HK-2 (cell line): ENCODE results near the gene BCO2.
"Not testable (repeated sequence)": the region's sequence is repeated elsewhere in the genome, so short reads cannot be mapped to it uniquely, and the experiment has no call there.

ENCODE experiments used
- DNase-seq: peaks from one replicate; pipeline ENCODE4 v3.0.0-alpha.2; 2018; ENCODE audit not compliant: unreplicated experiment

Gene BCO2

DNA sequence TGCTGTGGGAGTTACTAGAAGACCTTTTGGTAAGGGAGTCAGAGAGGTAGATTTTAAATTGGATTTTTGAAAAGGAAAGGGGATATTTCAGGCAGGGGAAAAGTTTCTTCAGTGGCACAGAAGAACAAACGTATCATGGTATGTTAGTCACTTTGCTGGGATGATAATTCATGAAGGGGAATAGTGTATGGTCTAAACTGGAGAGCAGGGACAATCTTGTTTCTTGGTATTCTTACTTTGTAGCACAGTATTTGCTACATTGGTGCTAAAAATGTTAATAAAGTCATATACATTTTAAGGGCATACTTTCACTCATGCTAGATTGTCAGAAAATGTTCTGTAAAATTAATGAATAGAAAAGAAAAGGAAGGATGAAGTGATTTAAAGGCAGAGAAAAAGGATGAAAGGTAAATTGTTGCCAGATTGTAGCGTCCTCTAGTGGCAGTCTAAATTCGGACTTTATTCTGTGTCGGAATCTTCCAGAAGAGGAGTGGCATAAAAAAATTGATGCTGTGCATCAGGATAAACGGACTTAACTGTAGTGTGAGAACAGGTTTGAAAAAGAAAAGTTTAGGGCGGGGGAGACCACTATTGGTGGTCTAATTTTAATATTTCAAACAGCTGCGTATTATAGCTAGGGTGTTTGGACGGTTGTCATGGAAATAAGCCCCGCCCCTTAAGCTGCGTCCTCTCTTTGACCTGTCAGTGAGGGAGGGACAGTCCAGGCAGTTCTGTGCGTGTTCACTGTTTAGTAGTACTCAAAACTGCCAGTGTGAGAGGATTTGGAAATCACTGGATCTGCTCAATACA lies at the start of gene BCO2:
BCO2 (plus strand) TSS at position 724 of the 810 bp plus-strand sequence. CDS start 90 bp downstream, outside the sequence.
- peak; percentile 48 for DNase-seq

GRCh38 chr11:112127056-112127455 lies 48.3 kb upstream of the BCO2 start:
- DNase-seq = no peak

GRCh38 chr11:112128483-112129121 lies 46.7 kb upstream of the BCO2 start:
- peak; percentile 41 for DNase-seq

DNA sequence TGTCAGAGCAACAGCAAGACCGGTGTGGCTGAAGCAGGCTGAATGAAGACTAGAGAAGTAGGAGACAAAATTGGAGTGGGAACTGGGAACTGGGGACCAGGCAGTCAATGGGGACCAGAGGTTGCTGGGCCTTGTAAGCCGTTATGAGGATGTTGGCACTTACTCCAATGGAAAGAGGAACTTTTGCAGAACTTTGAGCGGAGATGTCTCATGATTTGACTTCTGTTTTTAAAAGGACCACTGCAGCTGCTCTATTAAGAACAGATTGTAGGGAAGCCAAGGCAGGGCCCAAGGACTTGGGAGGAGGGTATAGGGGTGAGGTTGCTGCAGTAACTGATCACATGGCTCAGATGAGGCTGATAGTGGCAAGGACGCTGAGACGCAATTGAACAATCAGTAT lies 45.7 kb upstream of the BCO2 start:
- DNase-seq = no peak

DNA sequence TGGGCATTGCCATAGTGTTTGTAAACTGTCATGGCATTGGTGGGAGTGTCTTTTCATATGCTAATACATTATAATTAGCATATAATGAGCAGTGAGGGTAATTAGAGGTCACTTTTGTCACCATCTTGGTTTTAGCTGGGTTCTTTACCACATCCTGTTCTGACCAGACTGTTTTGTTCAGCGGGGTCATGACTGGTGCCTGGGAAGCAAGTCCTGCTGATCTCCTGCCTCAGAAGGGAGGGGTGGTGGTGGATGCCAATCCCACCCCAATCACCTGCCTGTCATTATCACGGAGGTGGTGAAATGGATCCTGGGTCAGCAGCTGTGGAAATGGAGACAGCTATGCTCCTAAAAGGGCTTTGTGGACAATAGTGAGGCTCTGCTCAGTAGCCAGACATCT lies 42.6 kb upstream of the BCO2 start:
- DNase-seq = no peak

DNA sequence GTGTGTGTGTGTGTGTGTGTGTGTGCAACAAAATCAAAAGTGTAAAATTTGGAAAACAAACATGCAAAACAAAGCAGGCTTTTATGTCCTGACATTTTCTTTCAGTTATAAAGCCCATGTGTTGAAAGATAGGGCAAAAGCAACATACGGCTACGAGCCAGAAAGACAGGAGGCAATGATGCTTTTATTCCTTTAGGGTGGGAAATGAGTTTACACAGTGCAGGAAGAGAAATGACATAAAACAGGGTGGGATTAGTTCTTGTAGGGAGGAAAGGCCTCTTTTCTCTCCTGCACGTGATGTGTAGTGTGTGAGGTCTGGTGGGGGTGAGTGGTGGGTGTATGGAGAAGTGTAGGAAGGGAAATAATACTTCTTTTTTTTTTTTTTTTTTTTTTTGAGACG lies 40.8 kb upstream of the BCO2 start:
- DNase-seq = no peak

DNA sequence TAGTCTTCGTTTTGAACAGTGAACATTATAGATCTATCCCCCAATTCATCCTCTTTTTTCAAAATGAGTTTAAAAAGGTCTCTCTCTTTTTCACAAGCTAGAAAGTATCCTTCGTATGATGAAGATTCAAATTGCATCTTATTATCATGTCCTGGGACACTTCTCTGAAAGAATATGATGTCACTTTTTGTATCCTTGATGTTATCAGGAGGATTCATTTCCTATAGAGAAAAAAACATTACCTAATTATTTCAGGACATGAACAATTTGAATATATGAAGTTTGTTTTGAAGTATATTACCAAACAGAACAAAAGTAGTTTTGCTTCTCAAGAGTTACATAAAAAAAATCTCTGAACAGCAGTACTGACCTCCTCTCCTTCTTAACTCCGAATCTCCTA lies 31.7 kb upstream of the BCO2 start:
- no peak for DNase-seq

- no peak for DNase-seq
Observed at GRCh38 chr11:112150517-112150916, 24.8 kb upstream of the BCO2 start.

DNA sequence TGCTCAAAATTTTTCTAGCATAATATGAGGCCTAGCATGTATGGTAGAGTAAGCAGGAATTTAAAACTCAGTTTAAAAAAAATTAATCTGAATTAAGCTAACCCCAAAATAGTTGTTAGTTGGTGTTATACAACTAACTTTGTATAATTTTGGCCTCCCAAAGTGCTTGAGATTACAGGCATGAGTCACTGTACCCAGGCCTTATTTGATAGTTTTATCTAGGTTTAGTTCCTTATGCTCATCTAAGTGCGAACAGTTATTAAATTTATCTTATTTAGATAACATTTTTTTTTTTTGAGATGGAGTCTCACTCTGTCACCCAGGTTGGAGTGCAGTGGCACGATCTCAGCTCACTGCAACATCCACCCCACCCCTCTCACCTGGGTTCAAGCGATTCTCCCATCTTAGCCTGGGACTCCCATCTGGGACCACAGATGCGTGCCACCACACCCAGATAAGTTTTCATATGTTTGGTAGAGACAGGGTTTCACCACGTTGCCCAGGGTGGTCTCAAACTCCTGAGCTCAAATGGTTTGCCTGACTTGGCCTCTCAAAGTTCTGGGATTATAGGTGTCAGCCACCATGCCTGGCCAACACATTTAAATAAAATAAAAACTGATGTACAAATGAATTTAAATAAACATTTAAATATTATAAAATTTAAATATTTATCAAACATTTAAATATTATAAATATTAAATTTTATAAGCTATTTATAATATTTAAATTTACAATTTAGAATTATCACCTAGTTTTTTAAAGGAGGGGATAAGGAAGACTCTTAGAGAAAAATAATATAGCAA lies 19.0 kb upstream of the BCO2 start:
- no peak for DNase-seq

DNA sequence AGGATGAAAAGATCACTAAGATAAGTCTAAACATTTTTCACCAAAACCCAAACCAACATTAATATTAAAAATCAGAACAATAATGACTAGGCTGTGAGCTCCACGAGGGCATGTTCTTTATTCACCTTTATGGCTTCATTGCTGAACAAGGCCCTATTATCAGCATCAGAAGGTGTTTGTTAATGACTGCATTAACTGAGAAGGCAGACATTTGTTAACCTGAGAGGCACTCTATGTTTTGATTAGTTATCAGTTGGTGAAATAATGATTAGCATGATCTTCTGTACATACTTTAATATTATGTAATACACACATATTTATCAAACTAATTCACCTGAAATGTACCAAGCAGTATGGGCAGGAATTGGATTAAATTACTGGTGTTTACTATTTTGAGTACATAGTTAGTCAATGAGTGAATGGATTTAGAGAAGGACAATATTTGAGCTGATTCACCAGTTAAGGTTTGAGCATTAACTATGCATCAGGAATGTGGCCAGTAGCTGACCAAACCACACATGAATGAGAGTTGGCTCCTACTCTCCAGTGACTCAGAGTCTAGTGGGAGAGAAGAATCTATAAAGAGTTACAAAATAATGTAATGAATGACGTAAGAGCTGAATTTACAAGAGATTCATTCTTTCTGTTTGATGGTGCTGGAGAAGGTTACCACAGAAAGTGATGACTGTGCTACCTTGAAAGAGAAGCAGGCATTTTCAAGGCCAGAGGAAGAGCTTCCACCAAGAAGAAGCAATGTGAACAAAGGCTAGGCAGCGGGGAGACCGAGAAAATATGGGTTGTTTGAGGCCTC lies 18.2 kb upstream of the BCO2 start:
- DNase-seq = peak; percentile 37

- DNase-seq = no peak
Observed at GRCh38 chr11:112159098-112160065, 15.9 kb upstream of the BCO2 start.

- no peak for DNase-seq
Observed at GRCh38 chr11:112160091-112160848, 15.0 kb upstream of the BCO2 start.

GRCh38 chr11:112161012-112161411 lies 14.3 kb upstream of the BCO2 start:
- no peak for DNase-seq

DNA sequence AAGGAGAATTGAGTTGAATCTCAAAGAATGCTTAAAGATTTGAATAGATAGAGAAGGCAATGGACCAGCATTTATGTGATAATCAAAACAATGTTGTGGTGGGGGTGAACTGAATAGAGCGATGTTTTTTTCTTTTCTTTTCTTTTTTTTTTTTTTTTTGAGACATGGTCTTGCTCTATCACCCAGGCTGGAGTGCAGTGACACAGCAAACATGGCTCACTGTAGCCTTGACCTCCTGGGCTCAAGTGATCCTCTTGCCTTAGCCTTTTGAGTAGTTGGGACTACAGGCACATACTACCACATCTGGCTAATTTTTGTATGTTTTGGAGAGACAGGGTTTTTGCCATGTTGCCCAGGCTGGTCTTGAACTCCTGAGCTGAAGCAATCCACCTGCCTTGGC lies 13.1 kb upstream of the BCO2 start:
- DNase-seq = not testable (repeated sequence)

DNA sequence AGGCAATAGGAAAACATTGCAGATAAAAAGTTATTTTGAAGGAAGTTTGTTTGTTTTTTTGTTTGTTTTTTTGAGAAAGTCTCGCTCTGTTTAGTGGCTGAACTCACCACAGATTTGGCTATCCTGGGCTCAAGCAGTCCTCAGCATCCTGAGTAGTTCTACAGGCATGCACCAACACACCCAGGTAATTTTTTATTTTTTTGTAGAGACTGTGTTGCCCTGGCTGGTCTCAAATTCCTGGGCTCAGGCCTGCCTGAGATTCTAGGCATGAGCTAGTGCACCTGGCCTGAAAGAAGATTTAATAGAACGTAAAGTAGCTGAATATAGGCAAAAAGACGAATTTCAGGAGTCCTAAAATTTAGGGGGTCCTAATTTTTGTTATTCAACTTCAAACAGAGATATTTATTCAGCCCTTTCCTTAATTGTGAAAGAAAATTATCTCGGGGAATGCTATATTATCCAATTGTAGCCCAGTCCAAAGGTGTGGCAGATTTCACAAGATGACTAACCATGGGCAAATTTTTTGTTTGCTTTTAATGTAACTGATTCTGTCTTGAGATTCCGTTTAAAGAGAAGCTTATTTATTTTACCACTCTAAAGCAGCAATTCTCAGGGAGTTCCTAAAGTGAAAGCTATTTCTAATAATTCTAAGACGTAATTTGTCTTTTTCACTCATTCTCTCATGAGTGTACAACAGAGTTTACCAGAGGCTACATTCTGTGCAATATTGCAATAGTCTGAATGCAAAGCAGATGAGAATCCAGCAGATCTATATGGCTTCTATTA lies 12.4 kb upstream of the BCO2 start:
- no peak for DNase-seq

GRCh38 chr11:112163875-112164685 lies 11.2 kb upstream of the BCO2 start, which contains the start of gene IL18:
IL18 (minus strand) TSS chr11:112164094; CDS start chr11:112155053, 9,041 bp downstream.
- DNase-seq = peak; percentile 63

DNA sequence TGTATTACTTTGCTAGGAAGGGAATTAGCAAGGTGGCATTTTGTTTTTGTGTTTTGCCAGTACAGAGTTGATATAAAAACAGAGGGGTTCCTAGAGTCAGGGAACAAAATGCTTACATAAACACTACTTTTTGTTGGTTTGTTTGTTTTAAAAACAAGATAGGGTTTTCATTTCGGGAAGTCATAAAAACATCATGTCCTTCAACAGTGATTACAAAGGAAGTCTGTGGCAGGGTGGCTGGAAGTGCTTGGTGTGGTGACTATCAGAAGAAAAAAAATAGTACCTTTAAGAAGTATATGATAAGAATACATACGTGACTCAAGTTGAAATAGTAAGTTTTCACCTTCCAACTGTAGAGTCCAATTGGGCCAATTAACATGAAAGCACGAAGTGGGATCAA lies 10.3 kb upstream of the BCO2 start:
- no peak for DNase-seq

- no peak for DNase-seq
Observed at GRCh38 chr11:112166562-112166961, 8.8 kb upstream of the BCO2 start.
